HK-2 (cell line): ENCODE data around the gene TRABD2B.

Experiments used
- DNase-seq: peaks from one replicate; pipeline ENCODE4 v3.0.0-alpha.2; 2018; ENCODE audit not compliant: unreplicated experiment

The TRABD2B gene

GRCh38 chr1:47997289-47998200, at the start of gene TRABD2B:
Gene TRABD2B, minus strand, starts transcription at chr1:47997385.
- peak; percentile 91 for DNase-seq

- no peak for DNase-seq
Measured at GRCh38 chr1:48044311-48044710, 47.1 kb upstream of the TRABD2B start.

- no peak for DNase-seq
Measured at GRCh38 chr1:48043622-48044021, 46.4 kb upstream of the TRABD2B start.

GRCh38 chr1:48040154-48040553, 43.0 kb upstream of the TRABD2B start:
- DNase-seq = no peak

- DNase-seq = peak; percentile 33
Measured at GRCh38 chr1:48039088-48040054, 42.2 kb upstream of the TRABD2B start.

GRCh38 chr1:48038270-48038767, 41.1 kb upstream of the TRABD2B start:
- DNase-seq = no peak

GRCh38 chr1:48036710-48037355, 39.6 kb upstream of the TRABD2B start:
- peak; percentile 58 for DNase-seq

- no peak for DNase-seq
Measured at GRCh38 chr1:48035371-48036141, 38.4 kb upstream of the TRABD2B start.

GRCh38 chr1:48033495-48034045, 36.4 kb upstream of the TRABD2B start:
- no peak for DNase-seq

GRCh38 chr1:48031676-48032075, 34.5 kb upstream of the TRABD2B start:
- DNase-seq = no peak

GRCh38 chr1:48030696-48031365, 33.6 kb upstream of the TRABD2B start:
- no peak for DNase-seq

GRCh38 chr1:48030211-48030610, 33.0 kb upstream of the TRABD2B start:
- DNase-seq = no peak

GRCh38 chr1:48028218-48029069, 31.3 kb upstream of the TRABD2B start:
- DNase-seq = no peak

GRCh38 chr1:48027533-48027835, 30.3 kb upstream of the TRABD2B start:
- no peak for DNase-seq

- DNase-seq = no peak
Measured at GRCh38 chr1:48026701-48027532, 29.7 kb upstream of the TRABD2B start.

- DNase-seq = no peak
Measured at GRCh38 chr1:48026275-48026674, 29.1 kb upstream of the TRABD2B start.

GRCh38 chr1:48025076-48025475, 27.9 kb upstream of the TRABD2B start:
- DNase-seq = no peak

- DNase-seq = no peak
Measured at GRCh38 chr1:48023488-48023887, 26.3 kb upstream of the TRABD2B start.
